CD14-positive monocyte (primary cell): ENCODE measurements around the gene ZSCAN20. TPM values are rescaled to one million over a fixed set of nuclear protein-coding genes. Genes with fewer than 3 reads are reported as not detected.
A peak's percentile ranks its signal among the peaks of the same experiment; 100 is the strongest.

ENCODE experiments used
- DNase-seq, 3 donors: peaks; one replicate each; pipeline ENCODE4 v3.0.0-alpha.2; 2011 to 2022
- H2AFZ ChIP-seq: 2 replicates; pipeline ENCODE4 v1.6.0; 2012; ENCODE audit warnings: mild to moderate bottlenecking, low read depth, low read length, inconsistent platforms; ENCODE audit not compliant: insufficient read depth, poor library complexity, severe bottlenecking
- H3K27ac ChIP-seq, 2 donors: 1 replicate in 1 of 2; 2 replicates in 1 of 2; pipeline ENCODE4 v1.5.1; 2012 to 2013; ENCODE audit warnings: low read length in 2 of 2, control low read depth in 1 of 2, inconsistent platforms in 1 of 2, low read depth in 1 of 2, mild to moderate bottlenecking in 1 of 2
- H3K27me3 ChIP-seq, 2 donors: one replicate each; pipeline versions ENCODE4 v1.6.0 to v1.6.1; 2011 to 2013; ENCODE audit warnings: low read length in 2 of 2; ENCODE audit not compliant: control insufficient read depth in 2 of 2, insufficient read depth in 2 of 2
- H3K36me3 ChIP-seq, 2 donors: replicated peaks in 1 of 2; 1 replicate in 1 of 2; 2 replicates in 1 of 2; pipeline versions ENCODE4 v1.5.1 to v1.6.1; 2012 to 2013; ENCODE audit warnings: low read length in 2 of 2, control low read depth in 1 of 2, inconsistent platforms in 1 of 2, mild to moderate bottlenecking in 1 of 2; ENCODE audit not compliant: insufficient read depth in 2 of 2, control insufficient read depth in 1 of 2
- H3K4me1 ChIP-seq, 2 donors: 1 replicate in 1 of 2; 2 replicates in 1 of 2; pipeline versions ENCODE4 v1.5.1 to v1.6.1; 2012 to 2013; ENCODE audit warnings: low read length in 2 of 2, control low read depth in 1 of 2, inconsistent platforms in 1 of 2, mild to moderate bottlenecking in 1 of 2, moderate library complexity in 1 of 2; ENCODE audit not compliant: insufficient read depth in 2 of 2, control insufficient read depth in 1 of 2
- H3K4me2 ChIP-seq: replicated peaks from 2 replicates; pipeline ENCODE3; 2012; ENCODE audit warnings: low read length, moderate library complexity, mild to moderate bottlenecking; ENCODE audit not compliant: poor library complexity, severe bottlenecking; ENCODE audit errors: extremely low read depth
- H3K4me3 ChIP-seq, 3 experiments: fragments of 200-600 bp in 1 of 3; sonication (generic) in 1 of 3; replicated peaks in 1 of 3; 1 replicate in 2 of 3; 2 replicates in 1 of 3; pipeline ENCODE4 v1.5.1; 2011 to 2013; ENCODE audit warnings: low read length in 3 of 3, mild to moderate bottlenecking in 3 of 3, control low read depth in 2 of 3, low read depth in 2 of 3, inconsistent platforms in 1 of 3, moderate library complexity in 1 of 3
- H3K79me2 ChIP-seq: 2 replicates; pipeline ENCODE4 v1.6.0; 2012; ENCODE audit warnings: mild to moderate bottlenecking, control low read depth, inconsistent platforms, low read length, moderate library complexity; ENCODE audit not compliant: insufficient read depth
- H3K9ac ChIP-seq: 2 replicates; pipeline ENCODE4 v1.6.0; 2017; ENCODE audit warnings: low read length, mild to moderate bottlenecking; ENCODE audit not compliant: insufficient read depth, poor library complexity, severe bottlenecking
- H3K9me3 ChIP-seq, 2 donors: replicated peaks in 1 of 2; 1 replicate in 1 of 2; 2 replicates in 1 of 2; pipeline versions ENCODE4 v1.5.1 to v1.6.1; 2012 to 2013; ENCODE audit warnings: low read length in 2 of 2, control low read depth in 1 of 2; ENCODE audit not compliant: control insufficient read depth in 1 of 2, insufficient read depth in 1 of 2
- H4K20me1 ChIP-seq: 2 replicates; pipeline ENCODE4 v1.6.0; 2012; ENCODE audit warnings: mild to moderate bottlenecking, low read length, control low read depth, moderate library complexity; ENCODE audit not compliant: insufficient read depth
- H3K27ac Mint-ChIP-seq, 7 donors: one replicate each; pipeline ENCODE4 v1.8.0; 2020; ENCODE audit warnings: mild to moderate bottlenecking in 7 of 7, mixed read lengths in 7 of 7, moderate library complexity in 6 of 7, inconsistent platforms in 2 of 7
- H3K27me3 Mint-ChIP-seq, 3 donors: one replicate each; pipeline ENCODE4 v1.8.0; 2021 to 2022; ENCODE audit warnings: low read depth in 3 of 3, mild to moderate bottlenecking in 3 of 3, mixed read lengths in 3 of 3, moderate library complexity in 3 of 3, inconsistent platforms in 1 of 3
- H3K36me3 Mint-ChIP-seq, 2 donors: one replicate each; pipeline ENCODE4 v1.8.0; 2020; ENCODE audit warnings: mixed read lengths in 2 of 2, inconsistent platforms in 1 of 2, mild to moderate bottlenecking in 1 of 2
- H3K4me1 Mint-ChIP-seq: one replicate; pipeline ENCODE4 v1.8.0; 2020; ENCODE audit warnings: mild to moderate bottlenecking, mixed read lengths
- H3K4me3 Mint-ChIP-seq, 2 donors: one replicate each; pipeline ENCODE4 v1.8.0; 2020; ENCODE audit warnings: mild to moderate bottlenecking in 2 of 2, mixed read lengths in 2 of 2, moderate library complexity in 1 of 2
- H3K9me3 Mint-ChIP-seq, 7 donors: one replicate each; pipeline ENCODE4 v1.8.0; 2020 to 2022; ENCODE audit warnings: mixed read lengths in 7 of 7, mild to moderate bottlenecking in 6 of 7, moderate library complexity in 6 of 7, inconsistent platforms in 2 of 7
- CTCF ChIP-seq: fragments of 200-600 bp; IDR thresholded peaks from one replicate; pipeline ENCODE4 v1.8.0; 2022; ENCODE audit warnings: antibody characterized with exemption, mild to moderate bottlenecking
- WGBS: methylation state at CpG from one replicate; pipeline ENCODE4 v1.1.5; 2013; ENCODE audit warnings: missing lambda C conversion rate; ENCODE audit not compliant: insufficient coverage; 5-methylcytosine and 5-hydroxymethylcytosine counted together
- intact Hi-C, 2 donors: fragments of 100-400 bp; cut with micrococcal nuclease; formaldehyde crosslinking; loops; one replicate each; pipeline versions ENCODE4 v1.15.0 to v1.15.1; 2023
- polyA plus RNA-seq, 3 donors: library from polyadenylated mRNA; depleted of rRNA in 1 of 3; unstranded in 2 of 3; stranded (reverse) in 1 of 3; fragments of 300-500 nt in 2 of 3; fragments of >200 nt in 1 of 3; fragmentation: Illumina TruSeq in 2 of 3; gene quantifications; 1 replicate in 2 of 3; 2 replicates in 1 of 3; pipeline ENCODE4 v1.2.3, GENCODE V29; 2012 to 2021

Gene ZSCAN20
- polyA plus RNA-seq, 3 donors = 0.29 to 0.51 (median 0.29) TPM

- no peak for TF ChIP-seq CTCF
- 70% methylated on average over 4 of the region's 4 CpGs for WGBS
- Histone ChIP-seq H3K79me2 (no peaks in the 10 kb centered on the region), H4K20me1 (no peaks in the 10 kb centered on the region), H3K9ac (no peak overlapping the region), H3K4me3 (no peak overlapping the region), H3K27ac (no peak overlapping the region), H3K27me3 (no peaks in the 10 kb centered on the region), H3K4me2 (no peak overlapping the region), H3K36me3 (no peaks in the 10 kb centered on the region), H3K9me3 (no peaks in the 10 kb centered on the region), H3K4me1 (peaks cover 22 to 30% of the 10 kb centered on the region in 2 donors), H2AFZ (no peak overlapping the region)
- Mint-ChIP-seq H3K36me3 (no peaks in the 10 kb centered on the region), H3K27me3 (peaks cover 0 to 5% (median 2%) of the 10 kb centered on the region in 3 donors), H3K4me3 (no peak overlapping the region), H3K4me1 (peaks cover 36% of the 10 kb centered on the region), H3K27ac (peak overlapping the region in 1 of 7 donors; percentile 6), H3K9me3 (no peaks in the 10 kb centered on the region)
- intact Hi-C loops = loop anchor here (5.0 to 10.0 kb wide), 3 partner anchors 36 to 171 kb away; partner anchors contain the start of gene PHC2 (in 1 of the 2)
- DNase-seq = no peak
Observed at GRCh38 chr1:33468531-33468930, 3.9 kb upstream of the ZSCAN20 start.

GRCh38 chr1:33468967-33469366 lies 3.5 kb upstream of the ZSCAN20 start:
- H3K27me3 Mint-ChIP-seq = peaks cover 0 to 5% (median 2%) of the 10 kb centered on the region in 3 donors
- no peak for TF ChIP-seq CTCF

More at GRCh38 chr1:33468967-33469366, 3.5 kb upstream of the ZSCAN20 start:
- WGBS = 92% methylated on average over 2 of the region's 3 CpGs
- no peaks in the 10 kb centered on the region for H3K36me3 ChIP-seq
- intact Hi-C loops = loop anchor here (5.0 to 10.0 kb wide), 3 partner anchors 37 to 172 kb away; partner anchors contain the start of gene PHC2 (in 1 of the 2)
- H3K27me3 ChIP-seq = no peaks in the 10 kb centered on the region
- Mint-ChIP-seq H3K4me3 (no peak overlapping the region), H3K36me3 (no peaks in the 10 kb centered on the region), H3K9me3 (no peaks in the 10 kb centered on the region), H3K4me1 (peaks cover 37% of the 10 kb centered on the region), H3K27ac (no peak overlapping the region)
- H3K4me2 ChIP-seq = no peak overlapping the region
- no peak overlapping the region for H3K9ac ChIP-seq
- H3K9me3 ChIP-seq = no peaks in the 10 kb centered on the region
- peaks cover 22 to 30% of the 10 kb centered on the region in 2 donors for H3K4me1 ChIP-seq
- DNase-seq = no peak
- H4K20me1 ChIP-seq = no peaks in the 10 kb centered on the region
- no peak overlapping the region for H2AFZ ChIP-seq
- no peaks in the 10 kb centered on the region for H3K79me2 ChIP-seq
- H3K4me3 ChIP-seq = no peak overlapping the region
- no peak overlapping the region for H3K27ac ChIP-seq
